D721Med (cell line): ENCODE data around the gene FBF1.
A peak's percentile ranks its signal among the peaks of the same experiment; 100 is the strongest.

Experiments used
- DNase-seq: peaks from one replicate; pipeline ENCODE4 v3.0.0; 2011; ENCODE audit warnings: low spot score; ENCODE audit not compliant: insufficient read length
- FAIRE-seq: peaks from 2 replicates; lab custom pipeline; 2011; peaks lifted over from hg19 to GRCh38; lab: Jason Lieb, UNC
- TF ChIP-seq, protein P1 (sequence below): IDR thresholded peaks from 2 replicates; pipeline ENCODE4 v1.5.1; 2012; ENCODE audit warnings: mild to moderate bottlenecking, control low read depth; ENCODE audit not compliant: insufficient read depth; ENCODE audit errors: missing control alignments

The FBF1 gene

GRCh38 chr17:75940727-75941441, at the start of gene FBF1:
FBF1 (minus strand) TSS chr17:75941042; CDS start chr17:75938149, 2,893 bp downstream.
- FAIRE-seq = no peak
- peak; percentile 96 for DNase-seq
- TF ChIP-seq, protein P1, sequence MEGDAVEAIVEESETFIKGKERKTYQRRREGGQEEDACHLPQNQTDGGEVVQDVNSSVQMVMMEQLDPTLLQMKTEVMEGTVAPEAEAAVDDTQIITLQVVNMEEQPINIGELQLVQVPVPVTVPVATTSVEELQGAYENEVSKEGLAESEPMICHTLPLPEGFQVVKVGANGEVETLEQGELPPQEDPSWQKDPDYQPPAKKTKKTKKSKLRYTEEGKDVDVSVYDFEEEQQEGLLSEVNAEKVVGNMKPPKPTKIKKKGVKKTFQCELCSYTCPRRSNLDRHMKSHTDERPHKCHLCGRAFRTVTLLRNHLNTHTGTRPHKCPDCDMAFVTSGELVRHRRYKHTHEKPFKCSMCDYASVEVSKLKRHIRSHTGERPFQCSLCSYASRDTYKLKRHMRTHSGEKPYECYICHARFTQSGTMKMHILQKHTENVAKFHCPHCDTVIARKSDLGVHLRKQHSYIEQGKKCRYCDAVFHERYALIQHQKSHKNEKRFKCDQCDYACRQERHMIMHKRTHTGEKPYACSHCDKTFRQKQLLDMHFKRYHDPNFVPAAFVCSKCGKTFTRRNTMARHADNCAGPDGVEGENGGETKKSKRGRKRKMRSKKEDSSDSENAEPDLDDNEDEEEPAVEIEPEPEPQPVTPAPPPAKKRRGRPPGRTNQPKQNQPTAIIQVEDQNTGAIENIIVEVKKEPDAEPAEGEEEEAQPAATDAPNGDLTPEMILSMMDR = no peak

- FAIRE-seq (no peak), DNase-seq (no peak)
- TF ChIP-seq, protein P1 = no peak
These were observed 46.2 kb upstream of the FBF1 start for GRCh38 chr17:75987041-75987440.

DNA sequence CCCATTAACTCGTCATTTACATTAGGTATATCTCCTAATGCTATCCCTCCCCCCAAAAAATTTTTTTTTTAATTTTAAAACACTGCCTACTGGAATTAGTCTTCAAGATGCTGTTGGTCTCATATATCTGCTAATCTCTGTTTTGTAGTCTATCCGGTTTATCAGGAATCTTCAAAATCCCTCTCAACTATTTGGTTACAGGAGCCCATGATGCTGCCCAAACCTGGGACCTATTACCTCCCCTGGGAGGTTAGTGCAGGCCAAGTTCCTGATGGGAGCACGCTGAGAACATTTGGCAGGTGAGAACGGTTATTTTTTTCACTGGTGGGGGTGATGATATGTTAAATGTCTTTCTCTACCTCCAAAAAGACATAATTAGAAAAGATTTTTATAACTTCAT, 45.1 kb upstream of the FBF1 start:
- FAIRE-seq (no peak), DNase-seq (no peak)
- TF ChIP-seq, protein P1 = no peak

DNA sequence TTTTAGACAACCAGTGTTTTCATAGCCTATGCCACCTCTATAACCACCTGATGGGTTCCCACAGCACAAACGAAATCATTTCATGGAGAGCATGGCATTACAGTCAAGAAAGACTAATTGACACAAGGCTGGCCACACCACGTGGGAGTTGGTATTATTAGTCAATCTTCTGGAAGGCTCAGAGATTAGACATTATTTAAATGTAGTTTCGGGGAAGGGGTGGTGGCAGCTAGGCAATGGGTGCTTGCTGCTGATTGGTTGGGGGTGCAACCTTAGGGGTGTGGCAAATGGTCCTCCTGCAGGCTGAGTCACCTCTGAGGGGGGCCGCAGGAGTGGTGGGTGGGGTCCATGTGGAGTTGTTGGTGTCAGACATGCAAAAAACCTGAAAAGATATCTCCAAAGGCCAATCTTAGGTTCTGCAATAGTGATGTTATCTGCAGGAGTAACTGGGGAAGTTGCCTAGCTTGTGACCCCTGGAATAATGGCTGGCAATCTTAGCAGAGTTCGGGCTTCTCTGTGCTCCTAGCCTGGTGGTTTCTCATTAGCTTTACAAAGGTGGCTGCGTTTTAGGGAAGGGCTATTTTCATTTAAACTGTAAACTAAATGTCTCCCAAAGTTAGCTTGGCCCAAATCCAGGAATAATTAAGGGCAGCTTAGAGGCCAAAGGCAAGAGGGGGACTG, 42.8 kb upstream of the FBF1 start:
- FAIRE-seq (no peak), DNase-seq (no peak)
- TF ChIP-seq, protein P1 = no peak

GRCh38 chr17:75981019-75981615, 40.3 kb upstream of the FBF1 start:
- DNase-seq (no peak), FAIRE-seq (no peak)

GRCh38 chr17:75980188-75981018, 39.6 kb upstream of the FBF1 start:
- FAIRE-seq (no peak), DNase-seq (no peak)
- TF ChIP-seq, protein P1 = no peak

More at GRCh38 chr17:75981019-75981615, 40.3 kb upstream of the FBF1 start:
- TF ChIP-seq, protein P1 = no peak
